ENCODE measurements around the gene TEX52. TPM values are rescaled to one million over a fixed set of nuclear protein-coding genes. Genes with fewer than 3 reads are reported as not detected.

TEX52 gene
- not detected in 2 replicates for total RNA-seq

GRCh38 chr12:2857021-2857431 is at the start of gene TEX52:
TEX52 (minus strand) TSS chr12:2857039; CDS start chr12:2857026, 13 bp downstream.

GRCh38 chr12:2890388-2891239 is 33.8 kb upstream of the TEX52 start, which contains the start of gene TULP3:
TULP3 (plus strand) TSS chr12:2890891; CDS start chr12:2890948, 57 bp downstream.

GRCh38 chr12:2877047-2877952 is 20.5 kb upstream of the TEX52 start, which contains the start of the genes FOXM1 and RHNO1:
FOXM1 (minus strand) TSS chr12:2877174; CDS start chr12:2874478, 2,696 bp downstream.
RHNO1 (plus strand) TSS chr12:2877223; CDS start chr12:2885367, 8,144 bp downstream.

GRCh38 chr12:2834581-2835491 is 22.0 kb downstream of the TEX52 start, which contains the start of gene NRIP2:
NRIP2 (minus strand) TSS chr12:2835035; CDS start chr12:2834983, 52 bp downstream.

GRCh38 chr12:2812290-2813213 is 44.3 kb downstream of the TEX52 start, which contains the start of gene ITFG2:
ITFG2 (plus strand) TSS chr12:2812668; CDS start chr12:2812761, 93 bp downstream.

Other genes with a start within 250 kb of the TEX52 start
- gene FKBP4, start 62.1 kb downstream of the TEX52 start, total RNA-seq = 35.5 and 60.3 TPM in 2 replicates
- 11.0 and 25.7 TPM in 2 replicates for gene ITFG2, start 44.4 kb downstream of the TEX52 start, total RNA-seq
- gene NRIP2, start 22.0 kb downstream of the TEX52 start, total RNA-seq = not detected in 2 replicates
- gene FOXM1, start 20.1 kb upstream of the TEX52 start, total RNA-seq = 8.9 and 10.2 TPM in 2 replicates
- gene RHNO1, start 20.2 kb upstream of the TEX52 start, total RNA-seq = 16.2 and 17.2 TPM in 2 replicates
- 9.9 and 15.7 TPM in 2 replicates for gene TULP3, start 33.9 kb upstream of the TEX52 start, total RNA-seq
- gene TEAD4, start 102.4 kb upstream of the TEX52 start, total RNA-seq = 17.6 and 19.3 TPM in 2 replicates
- gene TSPAN9, start 220.3 kb upstream of the TEX52 start, total RNA-seq = 37.9 and 121 TPM in 2 replicates